Testis (tissue), 3 donors: ENCODE results near the gene RIN1. TPM values are rescaled to one million over a fixed set of nuclear protein-coding genes. Genes with fewer than 3 reads are reported as not detected.

ENCODE experiments used
- DNase-seq: peaks from one replicate; pipeline ENCODE4 v3.0.0-alpha.2; 2019
- H3K27ac ChIP-seq, 2 donors: fragments of 200-600 bp; sonication (generic); one replicate each; pipeline ENCODE4 v1.5.1; 2019
- H3K27me3 ChIP-seq: fragments of 200-600 bp; sonication (generic); one replicate; pipeline ENCODE4 v1.5.1; 2019
- H3K36me3 ChIP-seq: fragments of 200-600 bp; sonication (generic); one replicate; pipeline ENCODE4 v1.5.1; 2017; ENCODE audit warnings: low read depth; ENCODE audit errors: missing control alignments
- H3K4me1 ChIP-seq: fragments of 200-600 bp; sonication (generic); one replicate; pipeline ENCODE4 v1.5.1; 2019
- H3K4me3 ChIP-seq, 2 donors: fragments of 200-600 bp; sonication (generic); one replicate each; pipeline ENCODE4 v1.5.1; 2017 to 2019
- H3K9me3 ChIP-seq: fragments of 200-600 bp; sonication (generic); one replicate; pipeline ENCODE4 v1.5.1; 2017
- CTCF ChIP-seq, 3 experiments: fragments of 450-650 bp in 2 of 3; fragments of 200-600 bp in 1 of 3; sonication (generic) in 1 of 3; IDR thresholded peaks; one replicate each; pipeline ENCODE4 v1.5.1; 2016 to 2019; ENCODE audit warnings: antibody characterized with exemption in 3 of 3, mild to moderate bottlenecking in 2 of 3, moderate library complexity in 1 of 3
- POLR2A ChIP-seq: fragments of 450-650 bp; IDR thresholded peaks from one replicate; pipeline ENCODE4 v1.6.1; 2017; ENCODE audit warnings: antibody characterized with exemption, mild to moderate bottlenecking, moderate library complexity
- WGBS, 2 donors: methylation state at CpG; one replicate each; pipeline ENCODE4 v1.1.5; 2018; 5-methylcytosine and 5-hydroxymethylcytosine counted together
- intact Hi-C: fragments of 100-400 bp; cut with DNase I; formaldehyde crosslinking; loops from one replicate; pipeline ENCODE4 v1.15.1; 2023; ENCODE audit warnings: low total_unique reads
- polyA plus RNA-seq: library from polyadenylated mRNA; stranded (reverse); fragments of 350-450 nt; fragmentation: Illumina TruSeq; extraction: RNeasy Lipid Tissue Mini Kit (QIAGEN cat#74804); gene quantifications from one replicate; pipeline ENCODE4 v1.2.3, GENCODE V29; 2014; ENCODE audit warnings: low read depth, low replicate concordance; ENCODE audit not compliant: insufficient read depth
- total RNA-seq, 2 donors: library from RNA; depleted of rRNA; stranded (reverse); fragments of >200 nt; gene quantifications; one replicate each; pipeline ENCODE4 v1.2.3, GENCODE V29; 2016

RIN1 gene
- total and polyA plus RNA-seq, 3 donors from 2014 or later, result 4.7 to 8.5 (median 8.2) TPM

GRCh38 chr11:66340596-66341501 lies 4.6 kb upstream of the RIN1 start:
- Histone ChIP-seq H3K4me3 (no peak overlapping the region), H3K27me3 (no peaks in the 10 kb centered on the region), H3K27ac (no peak overlapping the region), H3K36me3 (no peaks in the 10 kb centered on the region), H3K9me3 (no peaks in the 10 kb centered on the region), H3K4me1 (peaks cover 27% of the 10 kb centered on the region)
- 93% methylated on average over 19 to 28 of the region's 28 CpGs for WGBS, 2 donors
- no peak for TF ChIP-seq POLR2A
- TF ChIP-seq CTCF (IDR thresholded peaks at IDR 0.05), result no peak
- intact Hi-C loops, result no loop called here
- DNase-seq, result no peak

- 80 to 82% methylated on average over 14 of the region's 14 CpGs for whole genome bisulfite sequencing, 2 donors
- no peak for DNase-seq
- Histone ChIP-seq H3K27ac (no peak overlapping the region), H3K4me3 (no peak overlapping the region), H3K4me1 (peaks cover 25% of the 10 kb centered on the region), H3K9me3 (no peaks in the 10 kb centered on the region), H3K27me3 (no peaks in the 10 kb centered on the region), H3K36me3 (no peaks in the 10 kb centered on the region)
- TF ChIP-seq POLR2A (no peak), CTCF (IDR thresholded peaks at IDR 0.05) (no peak)
- intact Hi-C loops, result no loop called here
These were observed 3.7 kb upstream of the RIN1 start for GRCh38 chr11:66339686-66340483.

GRCh38 chr11:66339162-66339675 lies 3.0 kb upstream of the RIN1 start:
- no peak for DNase-seq
- Histone ChIP-seq H3K36me3 (no peaks in the 10 kb centered on the region), H3K9me3 (no peaks in the 10 kb centered on the region), H3K27me3 (no peaks in the 10 kb centered on the region), H3K4me3 (no peak overlapping the region), H3K27ac (no peak overlapping the region), H3K4me1 (peaks cover 21% of the 10 kb centered on the region)
- WGBS, 2 donors, result 89 to 93% methylated on average over 6 of the region's 6 CpGs
- intact Hi-C loops, result no loop called here
- no peak for TF ChIP-seq POLR2A
- no peak for TF ChIP-seq CTCF (IDR thresholded peaks at IDR 0.05)

- TF ChIP-seq POLR2A (no peak), CTCF (IDR thresholded peaks at IDR 0.05) (no peak)
- Histone ChIP-seq H3K4me1 (peaks cover 14% of the 10 kb centered on the region), H3K4me3 (no peak overlapping the region), H3K27ac (no peak overlapping the region), H3K9me3 (no peaks in the 10 kb centered on the region), H3K36me3 (no peaks in the 10 kb centered on the region), H3K27me3 (no peaks in the 10 kb centered on the region)
- 72 to 86% methylated on average over 8 to 16 of the region's 17 CpGs for WGBS, 2 donors
- intact Hi-C loops, result no loop called here
- no peak for DNase-seq
These were observed 2.3 kb upstream of the RIN1 start for GRCh38 chr11:66338276-66339161.
